ENCODE data around the gene KPNA6. TPM values are rescaled to one million over a fixed set of nuclear protein-coding genes. Genes with fewer than 3 reads are reported as not detected.

The KPNA6 gene
- total RNA-seq, 1 donor from 2014 or later, result 39.9 TPM

- no peak overlapping the region for H3K4me3 ChIP-seq (ENCODE audit: low read depth, low read length)
- TF ChIP-seq CTCF (conservative IDR thresholded peaks at IDR 0.05; ENCODE audit: low read depth, low read length), result no peak
- no peak for DNase-seq (ENCODE audit: low read depth)
Measured at GRCh38 chr1:32208469-32208868, 100.6 kb downstream of the KPNA6 start.

GRCh38 chr1:32208891-32209328 lies 101.1 kb downstream of the KPNA6 start, which contains the start of gene DCDC2B:
Gene DCDC2B, plus strand, starts transcription at chr1:32209089. Its CDS starts 5 bp downstream, at chr1:32209094.
- H3K4me3 ChIP-seq (ENCODE audit: low read depth, low read length), result no peak within 1 kb of the TSS
- TF ChIP-seq CTCF (conservative IDR thresholded peaks at IDR 0.05; ENCODE audit: low read depth, low read length), result no peak
- DNase-seq (ENCODE audit: low read depth), result peak; percentile 40

GRCh38 chr1:32215629-32216480 lies 108.0 kb downstream of the KPNA6 start:
- DNase-seq (ENCODE audit: low read depth), result no peak
- TF ChIP-seq CTCF (conservative IDR thresholded peaks at IDR 0.05; ENCODE audit: low read depth, low read length), result peak; percentile 86
- H3K4me3 ChIP-seq (ENCODE audit: low read depth, low read length), result no peak overlapping the region

GRCh38 chr1:32216566-32216965 lies 108.7 kb downstream of the KPNA6 start:
- TF ChIP-seq CTCF (conservative IDR thresholded peaks at IDR 0.05; ENCODE audit: low read depth, low read length), result no peak

GRCh38 chr1:32219022-32219421 lies 111.2 kb downstream of the KPNA6 start:
- no peak for DNase-seq (ENCODE audit: low read depth)
- H3K4me3 ChIP-seq (ENCODE audit: low read depth, low read length), result no peak overlapping the region
- TF ChIP-seq CTCF (conservative IDR thresholded peaks at IDR 0.05; ENCODE audit: low read depth, low read length), result no peak

More at GRCh38 chr1:32216566-32216965, 108.7 kb downstream of the KPNA6 start:
- H3K4me3 ChIP-seq (ENCODE audit: low read depth, low read length), result no peak overlapping the region
- no peak for DNase-seq (ENCODE audit: low read depth)

GRCh38 chr1:32220746-32221580 lies 113.1 kb downstream of the KPNA6 start:
- peak overlapping the region; percentile 89 for H3K4me3 ChIP-seq (ENCODE audit: low read depth, low read length)
- peak; percentile 61 for DNase-seq (ENCODE audit: low read depth)
- TF ChIP-seq CTCF (conservative IDR thresholded peaks at IDR 0.05; ENCODE audit: low read depth, low read length), result no peak

Measured in epithelial cell of proximal tubule (primary cell).